Endothelial cell of umbilical vein (primary cell): ENCODE results near the gene TULP4. TPM values are rescaled to one million over a fixed set of nuclear protein-coding genes. Genes with fewer than 3 reads are reported as not detected.

Source experiments
- BruUV-seq: library from RNA; stranded (reverse); fragments of 400-500 nt; replicated peaks from 2 replicates; lab custom pipeline; 2021; lab: Mats Ljungman, UMichigan
- CTCF ChIA-PET: fragments of 300-600, 350-600 bp; sonication (Branson Sonifier 250); formaldehyde crosslinking; loops from one replicate; lab custom pipeline; 2021; ENCODE audit warnings: antibody characterized with exemption, inconsistent platforms; lab: Charles Lee
- POLR2A ChIA-PET: fragments of 300-600, 350-600 bp; sonication (Branson Sonifier 250); formaldehyde crosslinking; loops from one replicate; lab custom pipeline; 2021; ENCODE audit warnings: antibody characterized with exemption, inconsistent platforms; lab: Charles Lee
- DNase-seq: peaks from one replicate; pipeline ENCODE4 v3.0.0-alpha.2; 2011; ENCODE audit warnings: low read depth, low spot score
- FAIRE-seq: peaks from 2 replicates; lab custom pipeline; 2011; peaks lifted over from hg19 to GRCh38; lab: Jason Lieb, UNC
- H2AFZ ChIP-seq: 2 replicates; pipeline ENCODE4 v1.6.0; 2012; ENCODE audit warnings: low read depth, low read length, control low read depth, inconsistent platforms
- H3K27ac ChIP-seq: 2 replicates; pipeline ENCODE4 v1.5.1; 2011; ENCODE audit warnings: low read depth, mild to moderate bottlenecking, control low read depth, low read length, moderate library complexity; ENCODE audit not compliant: insufficient read depth
- H3K27me3 ChIP-seq, 2 experiments: 2 replicates each; pipeline versions ENCODE4 v1.6.0 to v1.6.1; 2011; ENCODE audit warnings: low read length in 2 of 2, mixed read lengths in 1 of 2; ENCODE audit not compliant: control insufficient read depth in 2 of 2, insufficient read depth in 2 of 2
- H3K36me3 ChIP-seq, 2 experiments: 2 replicates in 1 of 2; 3 replicates in 1 of 2; pipeline ENCODE4 v1.5.1; 2011; ENCODE audit warnings: low read length in 2 of 2, mild to moderate bottlenecking in 1 of 2, moderate library complexity in 1 of 2; ENCODE audit not compliant: control insufficient read depth in 2 of 2, insufficient read depth in 2 of 2; ENCODE audit errors: extremely low read depth in 1 of 2
- H3K4me1 ChIP-seq: 3 replicates; pipeline ENCODE4 v1.5.1; 2011; ENCODE audit warnings: mild to moderate bottlenecking, low read length; ENCODE audit not compliant: control insufficient read depth, insufficient read depth; ENCODE audit errors: extremely low read depth
- H3K4me2 ChIP-seq: 2 replicates; pipeline ENCODE4 v1.6.1; 2011; ENCODE audit warnings: low read length, control low read depth, mixed read lengths; ENCODE audit not compliant: insufficient read depth
- H3K4me3 ChIP-seq, 3 experiments: fragments of 200-600 bp in 1 of 3; sonication (generic), shearing (Covaris generic) in 1 of 3; replicated peaks in 1 of 3; 2 replicates each; pipeline ENCODE4 v1.5.1; 2011 to 2016; ENCODE audit warnings: control low read depth in 3 of 3, low read length in 3 of 3, mild to moderate bottlenecking in 2 of 3, inconsistent platforms in 1 of 3, low read depth in 1 of 3, moderate library complexity in 1 of 3; ENCODE audit not compliant: insufficient read depth in 1 of 3
- H3K79me2 ChIP-seq: 2 replicates; pipeline ENCODE4 v1.6.0; 2012; ENCODE audit warnings: low read length, inconsistent platforms; ENCODE audit not compliant: control insufficient read depth, insufficient read depth
- H3K9ac ChIP-seq: replicated peaks from 2 replicates; pipeline ENCODE3; 2011; ENCODE audit warnings: low read length, control low read depth; ENCODE audit not compliant: insufficient read depth; ENCODE audit errors: extremely low read depth
- H3K9me1 ChIP-seq: replicated peaks from 3 replicates; pipeline ENCODE4 v1.6.0; 2011; ENCODE audit warnings: mild to moderate bottlenecking, low read length; ENCODE audit not compliant: control insufficient read depth, insufficient read depth; ENCODE audit errors: extremely low read depth
- H3K9me3 ChIP-seq: replicated peaks from 2 replicates; pipeline ENCODE4 v1.5.1; 2012; ENCODE audit warnings: low read length, inconsistent platforms; ENCODE audit not compliant: control insufficient read depth, insufficient read depth
- H4K20me1 ChIP-seq: replicated peaks from 2 replicates; pipeline ENCODE3; 2011; ENCODE audit warnings: mild to moderate bottlenecking, low read length; ENCODE audit not compliant: control insufficient read depth, insufficient read depth; ENCODE audit errors: extremely low read depth
- EZH2 ChIP-seq: IDR thresholded peaks from 2 replicates; pipeline ENCODE4 v1.6.1; 2012; ENCODE audit warnings: borderline replicate concordance, low read depth, mild to moderate bottlenecking, moderate library complexity, low read length, inconsistent platforms; ENCODE audit not compliant: severe bottlenecking
- FOS ChIP-seq: IDR thresholded peaks from 2 replicates; pipeline ENCODE4 v1.6.1; 2011; ENCODE audit warnings: mild to moderate bottlenecking, low read length, moderate library complexity, borderline replicate concordance; ENCODE audit not compliant: insufficient read depth
- GATA2 ChIP-seq: IDR thresholded peaks from 2 replicates; pipeline ENCODE4 v1.7.0; 2011; ENCODE audit warnings: low read depth, mild to moderate bottlenecking, moderate library complexity, mixed read lengths, low read length; ENCODE audit not compliant: insufficient read length, insufficient read depth
- JUN ChIP-seq: IDR thresholded peaks from 2 replicates; pipeline ENCODE4 v1.6.1; 2011; ENCODE audit warnings: borderline replicate concordance, low read depth; ENCODE audit not compliant: insufficient read length, insufficient read depth
- MYC ChIP-seq: IDR thresholded peaks from one replicate; pipeline ENCODE4 v1.6.1; 2011; ENCODE audit warnings: mild to moderate bottlenecking, low read depth, low read length
- POLR2A ChIP-seq: IDR thresholded peaks from 2 replicates; pipeline ENCODE4 v1.6.1; 2012; ENCODE audit warnings: low read depth, mild to moderate bottlenecking, control low read depth, low read length
- POLR2AphosphoS5 ChIP-seq: IDR thresholded peaks from 2 replicates; pipeline ENCODE4 v1.6.1; 2012; ENCODE audit warnings: low read depth, mild to moderate bottlenecking, control low read depth, low read length, moderate library complexity; ENCODE audit not compliant: insufficient read depth
- dilution Hi-C: fragments of 300-500 bp; cut with MboI; formaldehyde crosslinking; loops from one replicate; pipeline ENCODE4 v1.15.0; 2019; ENCODE audit warnings: low sequenced_read_pairs; ENCODE audit not compliant: extremely low pct_ligation_motif_present
- intact Hi-C: fragments of 100-400 bp; cut with micrococcal nuclease; formaldehyde crosslinking; loops from one replicate; pipeline ENCODE4 v1.10.0; 2022
- polyA plus RNA-seq, 4 experiments: library from polyadenylated mRNA; depleted of rRNA in 3 of 4; stranded (reverse) in 3 of 4; unstranded in 1 of 4; fragments of >200 nt; gene quantifications; 2 replicates each; pipeline versions ENCODE4 v1.2.1 to v1.2.3, GENCODE V29; 2011 to 2012; ENCODE audit warnings: missing spikeins in 1 of 4
- total RNA-seq: library from RNA; stranded (reverse); gene quantifications from 2 replicates; pipeline ENCODE4 v1.2.3, GENCODE V29; 2021
- TF ChIP-seq, protein P1 (sequence below): IDR thresholded peaks from 2 replicates; pipeline ENCODE4 v1.6.1; 2011; ENCODE audit not compliant: insufficient read depth, insufficient read length
- TF ChIP-seq, protein P2 (sequence below), 2 donors: IDR thresholded peaks; 1 replicate in 1 of 2; 2 replicates in 1 of 2; pipeline ENCODE4 v1.5.1; 2011; ENCODE audit warnings: low read length in 2 of 2, mild to moderate bottlenecking in 2 of 2, moderate library complexity in 2 of 2, control low read depth in 1 of 2, inconsistent platforms in 1 of 2, low read depth in 1 of 2; ENCODE audit not compliant: insufficient read depth in 1 of 2; ENCODE audit errors: extremely low read depth in 1 of 2

The TULP4 gene
- total and polyA plus RNA-seq, 2 donors (not counting 3 experiments of a cell fraction or from before 2014, with no cell fraction given): 10.8 to 55.1 TPM

DNA sequence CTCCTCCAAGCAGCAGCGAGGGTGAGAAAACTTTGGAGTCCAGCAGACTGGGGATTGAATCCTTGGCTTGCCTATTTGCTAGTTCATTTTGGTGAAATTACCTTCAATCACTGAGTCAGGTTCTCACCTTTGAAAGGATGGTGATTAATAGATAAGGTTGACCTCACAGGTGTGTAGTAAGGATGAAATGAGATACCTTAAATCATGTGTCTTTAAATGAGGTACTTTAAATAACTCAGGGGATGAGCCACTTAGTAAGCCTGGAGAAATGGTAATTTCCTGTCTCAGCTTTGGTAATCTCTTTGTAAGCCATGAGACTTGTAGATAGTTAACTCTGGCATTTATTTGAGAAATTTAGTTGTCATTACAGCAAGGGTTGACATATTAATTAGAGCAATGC, 70.2 kb downstream of the TULP4 start:
- no peaks in the 10 kb centered on the region for H3K27me3 ChIP-seq
- peaks cover 6% of the 10 kb centered on the region for H3K79me2 ChIP-seq
- H3K4me1 ChIP-seq: no peaks in the 10 kb centered on the region
- DNase-seq (no peak), FAIRE-seq (no peak)
- no peak overlapping the region for H3K27ac ChIP-seq
- POLR2A ChIA-PET: no interaction called here
- CTCF ChIA-PET: no interaction called here
- no peak overlapping the region for H2AFZ ChIP-seq
- H3K4me3 ChIP-seq: no peak overlapping the region
- H3K9me1 ChIP-seq: peaks cover 4% of the 10 kb centered on the region
- intact Hi-C loops (no loop called here), dilution Hi-C loops (no loop called here)
- no peak overlapping the region for H3K9ac ChIP-seq
- H4K20me1 ChIP-seq: peaks cover 7% of the 10 kb centered on the region
- no TSS peak for BruUV-seq
- no peaks in the 10 kb centered on the region for H3K9me3 ChIP-seq
- H3K4me2 ChIP-seq: no peak overlapping the region
- H3K36me3 ChIP-seq: no peaks in the 10 kb centered on the region
- TF ChIP-seq, protein P1, sequence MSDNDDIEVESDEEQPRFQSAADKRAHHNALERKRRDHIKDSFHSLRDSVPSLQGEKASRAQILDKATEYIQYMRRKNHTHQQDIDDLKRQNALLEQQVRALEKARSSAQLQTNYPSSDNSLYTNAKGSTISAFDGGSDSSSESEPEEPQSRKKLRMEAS: no peak
- TF ChIP-seq, protein P2, sequence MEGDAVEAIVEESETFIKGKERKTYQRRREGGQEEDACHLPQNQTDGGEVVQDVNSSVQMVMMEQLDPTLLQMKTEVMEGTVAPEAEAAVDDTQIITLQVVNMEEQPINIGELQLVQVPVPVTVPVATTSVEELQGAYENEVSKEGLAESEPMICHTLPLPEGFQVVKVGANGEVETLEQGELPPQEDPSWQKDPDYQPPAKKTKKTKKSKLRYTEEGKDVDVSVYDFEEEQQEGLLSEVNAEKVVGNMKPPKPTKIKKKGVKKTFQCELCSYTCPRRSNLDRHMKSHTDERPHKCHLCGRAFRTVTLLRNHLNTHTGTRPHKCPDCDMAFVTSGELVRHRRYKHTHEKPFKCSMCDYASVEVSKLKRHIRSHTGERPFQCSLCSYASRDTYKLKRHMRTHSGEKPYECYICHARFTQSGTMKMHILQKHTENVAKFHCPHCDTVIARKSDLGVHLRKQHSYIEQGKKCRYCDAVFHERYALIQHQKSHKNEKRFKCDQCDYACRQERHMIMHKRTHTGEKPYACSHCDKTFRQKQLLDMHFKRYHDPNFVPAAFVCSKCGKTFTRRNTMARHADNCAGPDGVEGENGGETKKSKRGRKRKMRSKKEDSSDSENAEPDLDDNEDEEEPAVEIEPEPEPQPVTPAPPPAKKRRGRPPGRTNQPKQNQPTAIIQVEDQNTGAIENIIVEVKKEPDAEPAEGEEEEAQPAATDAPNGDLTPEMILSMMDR (IDR thresholded peaks at IDR 0.05; ENCODE audit: extremely low read depth in 1 of 2, insufficient read depth in 1 of 2, low read depth in 1 of 2, low read length in 2 of 2): no peak
- TF ChIP-seq MYC: no peak
- TF ChIP-seq EZH2: no peak
- TF ChIP-seq JUN: no peak
- TF ChIP-seq POLR2A: no peak
- TF ChIP-seq POLR2AphosphoS5: no peak
- TF ChIP-seq FOS: no peak
- TF ChIP-seq GATA2: no peak
